Stimulated activated CD4-positive, alpha-beta T cell treated with anti-CD3 and anti-CD28 coated beads, Interleukin-2, amount 100 ng/mL, for 48 hours (primary cell): ENCODE measurements around the gene SPTBN5.
A peak's percentile ranks its signal among the peaks of the same experiment; 100 is the strongest.

Source experiments
- DNase-seq, 2 donors: peaks; one replicate each; pipeline ENCODE4 v3.0.0-alpha.2; 2020

The SPTBN5 gene

GRCh38 chr15:41841131-41841530, 52.7 kb downstream of the SPTBN5 start:
- DNase-seq = no peak

GRCh38 chr15:41840673-41841072, 53.2 kb downstream of the SPTBN5 start:
- DNase-seq = no peak

DNA sequence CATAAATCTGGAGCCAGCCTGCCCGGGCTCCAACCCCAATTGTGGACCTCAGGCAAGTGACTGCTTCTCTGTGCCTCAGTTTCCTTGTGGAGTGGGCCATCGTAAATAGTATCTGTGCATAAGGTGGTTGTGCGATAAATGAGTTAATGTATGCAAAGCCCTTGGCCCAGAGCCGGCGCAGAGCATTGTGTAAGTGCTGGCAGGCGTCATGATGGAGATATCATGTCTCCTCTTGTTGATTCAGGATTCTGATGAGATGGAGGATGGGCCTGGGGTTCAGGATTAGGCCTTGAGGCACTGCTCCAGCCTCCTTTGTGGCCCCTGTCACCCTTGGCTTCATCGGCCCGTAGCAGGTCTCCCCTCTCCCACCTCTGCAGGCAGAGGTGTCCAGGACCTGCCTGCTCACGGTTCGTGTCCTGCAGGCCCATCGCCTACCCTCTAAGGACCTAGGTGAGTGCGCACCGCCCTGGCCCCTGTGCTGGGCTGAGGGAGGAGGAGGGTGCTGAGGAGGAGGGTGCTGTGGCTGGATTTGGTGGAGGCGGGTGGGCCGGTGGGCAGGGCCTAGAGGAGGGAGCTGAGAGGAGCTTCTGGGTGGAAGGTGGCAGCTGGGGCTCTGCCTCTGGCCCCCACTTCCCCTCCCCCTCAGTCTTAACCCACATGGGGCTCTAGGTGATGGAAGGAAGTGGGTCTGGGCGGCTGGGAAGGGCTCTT, 53.9 kb downstream of the SPTBN5 start:
- no peak for DNase-seq

- DNase-seq = no peak
Observed at GRCh38 chr15:41838400-41838897, 55.4 kb downstream of the SPTBN5 start, which contains the start of gene PLA2G4B. Gene PLA2G4B, plus strand, starts transcription at chr15:41838847. Its CDS starts 67 bp downstream, at chr15:41838914.

DNA sequence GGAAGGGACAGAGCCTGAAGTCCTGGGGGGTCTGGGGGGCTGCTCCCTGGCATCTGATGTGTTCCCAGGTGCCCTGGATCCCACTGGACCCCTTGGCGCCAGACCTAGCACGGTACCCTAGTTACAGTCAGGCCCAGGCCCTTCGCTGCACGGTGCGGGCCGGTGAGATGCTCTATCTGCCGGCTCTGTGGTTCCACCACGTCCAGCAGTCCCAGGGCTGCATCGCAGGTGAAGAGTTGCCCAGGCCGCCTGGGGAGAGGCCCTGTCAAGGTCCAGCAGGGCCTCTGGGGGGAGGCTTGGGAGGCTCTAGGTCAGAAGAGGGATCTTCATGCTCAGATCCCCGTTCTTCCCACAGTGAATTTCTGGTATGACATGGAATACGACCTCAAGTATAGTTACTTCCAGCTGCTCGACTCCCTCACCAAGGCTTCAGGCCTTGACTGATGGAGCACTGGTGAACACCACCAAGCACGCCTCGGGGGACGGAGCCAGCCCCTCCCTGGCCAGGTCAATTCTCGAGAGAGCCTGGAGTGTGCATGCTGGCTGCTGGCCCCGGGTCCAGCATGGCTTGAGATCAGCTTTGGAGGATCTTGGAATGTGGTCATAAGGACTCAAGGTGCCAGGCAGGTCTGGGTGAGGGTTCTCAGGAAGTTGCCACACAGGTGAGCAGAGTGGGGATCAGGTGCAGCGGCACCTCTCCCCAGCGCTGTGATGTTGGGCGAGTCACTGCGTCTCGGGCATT, 57.0 kb downstream of the SPTBN5 start:
- DNase-seq = no peak

DNA sequence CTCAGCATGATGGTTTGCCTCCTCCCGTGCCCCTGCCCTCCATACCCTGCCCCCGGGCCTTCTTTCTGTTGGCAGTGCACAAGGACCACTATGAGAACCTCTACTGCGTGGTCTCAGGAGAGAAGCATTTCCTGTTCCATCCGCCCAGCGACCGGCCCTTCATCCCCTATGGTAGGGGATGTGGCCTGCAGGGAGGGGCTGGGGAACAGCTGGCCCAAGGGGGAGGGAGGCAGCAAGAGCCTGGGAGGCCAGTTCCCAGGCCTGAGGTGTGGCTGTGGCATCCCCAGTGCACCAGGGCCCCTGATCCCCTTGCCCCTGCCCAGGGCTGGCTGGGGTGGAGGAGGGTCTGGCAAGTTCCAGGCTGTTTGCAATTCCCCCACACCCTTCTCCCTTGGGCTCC, 57.8 kb downstream of the SPTBN5 start:
- no peak for DNase-seq

DNA sequence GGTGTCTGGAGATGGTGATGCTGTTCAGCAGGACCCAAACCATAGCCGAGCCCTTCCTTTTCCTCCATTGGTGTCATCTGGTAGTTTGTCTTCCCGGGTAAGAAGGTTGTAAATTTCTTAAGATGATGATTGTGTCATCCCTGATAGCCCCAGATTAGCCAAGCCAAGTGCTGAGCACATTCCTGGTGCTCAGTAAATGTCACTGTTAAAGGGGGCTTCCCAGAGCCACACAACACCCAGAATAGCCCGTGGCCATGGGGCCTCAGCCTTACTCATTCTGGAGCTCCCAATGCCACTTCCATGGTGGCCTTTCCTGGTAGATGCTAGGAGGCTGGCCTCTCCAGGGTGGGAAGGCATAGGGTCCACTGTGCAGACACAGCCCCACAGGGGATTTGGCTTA, 59.8 kb downstream of the SPTBN5 start:
- DNase-seq = no peak

DNA sequence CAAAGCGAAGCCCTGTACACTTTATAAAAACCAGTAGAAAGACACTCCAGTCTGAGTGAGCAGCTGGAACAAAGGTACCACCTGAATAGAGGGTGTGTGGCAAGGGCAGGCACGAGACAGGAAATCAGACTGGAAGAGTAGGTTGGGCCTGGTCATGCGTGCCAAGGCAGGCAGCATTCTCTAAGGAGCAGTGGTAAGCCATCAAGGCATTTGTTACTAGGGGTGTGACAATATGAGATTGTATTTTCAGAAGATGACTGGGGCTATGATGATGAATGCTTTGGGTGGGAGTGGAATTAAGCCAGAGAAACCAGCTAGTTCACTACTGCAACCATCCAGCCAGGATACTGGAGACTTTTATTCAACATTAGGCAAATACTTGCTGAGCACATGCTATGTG, 61.0 kb downstream of the SPTBN5 start:
- DNase-seq = no peak

- no peak for DNase-seq
Observed at GRCh38 chr15:41832208-41832607, 61.6 kb downstream of the SPTBN5 start.

GRCh38 chr15:41831291-41831690, 62.6 kb downstream of the SPTBN5 start:
- DNase-seq = peak; percentile 8 to 22

DNA sequence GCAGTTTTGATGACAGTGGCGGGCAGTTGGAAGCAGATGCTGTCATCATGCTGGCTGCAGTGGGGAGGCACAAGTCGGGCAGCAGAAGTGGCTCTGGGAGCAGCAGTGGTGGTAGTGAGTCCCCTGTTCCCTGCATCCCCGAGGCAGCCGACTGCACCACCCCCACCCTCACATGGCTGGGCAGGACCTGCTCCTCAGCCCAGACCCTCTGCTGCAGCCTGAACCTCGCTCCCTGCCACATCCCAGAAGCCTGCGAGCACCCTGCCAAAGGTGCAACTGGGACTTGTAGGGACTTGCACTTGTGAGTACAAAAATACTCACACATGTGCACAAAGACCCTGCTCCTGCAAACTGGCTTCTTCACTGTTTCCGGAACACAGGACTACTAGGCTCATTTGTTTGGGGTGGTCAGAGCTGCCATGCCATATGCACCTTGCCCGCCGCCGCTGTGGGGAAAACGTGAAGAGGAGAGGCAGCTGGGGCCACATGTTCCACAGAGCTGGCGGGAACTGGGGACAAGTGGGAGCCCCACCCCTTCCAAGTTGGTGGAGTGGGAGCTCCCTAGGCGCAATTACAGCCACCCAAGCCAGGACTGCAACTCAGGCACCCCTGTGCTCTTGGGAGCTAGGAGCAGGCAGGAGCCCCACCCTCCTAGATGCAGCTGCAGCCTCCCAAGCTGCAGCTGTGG, 63.8 kb downstream of the SPTBN5 start:
- no peak for DNase-seq

DNA sequence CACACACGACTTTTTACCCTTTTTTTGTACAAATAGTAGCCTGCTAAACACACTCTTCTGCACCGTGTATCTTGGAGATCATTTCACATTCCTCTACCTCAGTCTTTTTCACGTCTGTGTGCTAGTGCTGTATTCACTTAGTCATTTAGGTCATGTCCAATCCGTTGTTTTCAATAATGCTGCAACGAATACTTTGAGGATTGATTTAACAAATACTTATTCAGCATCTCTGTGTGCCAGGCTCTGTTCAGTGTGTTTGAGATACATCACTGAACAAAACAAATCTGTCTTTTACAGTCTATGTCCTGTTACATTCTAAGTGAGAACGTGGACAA, 65.1 kb downstream of the SPTBN5 start:
- DNase-seq = no peak

GRCh38 chr15:41827880-41828806, 65.7 kb downstream of the SPTBN5 start, which contains the start of gene JMJD7:
Gene JMJD7, plus strand, starts transcription at chr15:41828092. Its CDS starts 33 bp downstream, at chr15:41828125.
- peak; percentile 98 to 99 for DNase-seq

- peak in 1 of 2 donors; percentile 16 for DNase-seq
Observed at GRCh38 chr15:41827290-41827879, 66.5 kb downstream of the SPTBN5 start.

DNA sequence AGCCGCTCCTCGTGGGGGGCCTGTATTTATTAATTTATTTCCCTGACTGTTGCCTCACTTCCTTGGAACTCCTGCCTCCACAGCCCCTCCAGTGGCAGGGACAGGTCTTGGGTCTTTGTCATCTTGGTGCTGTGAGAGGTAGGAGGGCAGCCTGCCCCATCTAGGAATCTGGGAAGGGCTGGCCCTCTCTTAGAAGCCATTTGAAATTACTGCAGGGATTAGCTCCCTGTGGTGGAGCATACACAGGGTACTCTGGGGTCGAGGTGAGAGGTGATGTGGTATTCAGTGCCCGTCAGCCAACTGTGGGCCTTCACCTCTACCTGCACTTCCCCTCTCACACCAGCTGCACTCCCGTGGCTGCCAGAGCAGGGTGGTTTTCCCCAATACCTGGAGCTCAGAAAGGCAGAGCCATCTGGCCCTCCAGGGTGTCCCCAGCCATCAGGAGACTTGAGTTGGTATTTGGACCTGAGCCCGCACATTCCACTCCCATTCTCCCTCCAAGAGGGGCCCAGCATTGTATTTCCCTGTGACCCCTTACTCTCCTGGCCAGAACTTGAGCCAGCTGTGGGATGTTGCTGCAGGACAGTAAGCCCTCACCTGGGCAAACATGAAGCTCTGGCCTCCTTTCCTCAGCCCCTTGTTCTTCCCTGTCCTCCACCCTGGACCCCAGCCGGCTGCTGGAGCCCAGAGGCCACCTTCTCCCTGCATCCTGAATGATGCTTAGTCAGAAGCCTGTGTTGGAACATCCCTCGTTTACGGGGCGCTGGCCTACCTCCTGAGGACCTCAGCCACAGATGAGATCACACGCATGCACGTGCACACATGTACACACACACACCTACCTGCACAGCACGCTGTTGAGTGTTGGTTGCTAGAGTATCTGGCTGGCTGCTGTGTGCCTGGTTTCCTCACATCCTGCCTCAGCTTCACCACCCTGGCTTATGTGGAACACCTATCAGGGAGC, 68.0 kb downstream of the SPTBN5 start:
- DNase-seq = no peak

GRCh38 chr15:41825145-41825544, 68.7 kb downstream of the SPTBN5 start:
- DNase-seq = no peak

GRCh38 chr15:41824062-41824745, 69.6 kb downstream of the SPTBN5 start:
- no peak for DNase-seq

DNA sequence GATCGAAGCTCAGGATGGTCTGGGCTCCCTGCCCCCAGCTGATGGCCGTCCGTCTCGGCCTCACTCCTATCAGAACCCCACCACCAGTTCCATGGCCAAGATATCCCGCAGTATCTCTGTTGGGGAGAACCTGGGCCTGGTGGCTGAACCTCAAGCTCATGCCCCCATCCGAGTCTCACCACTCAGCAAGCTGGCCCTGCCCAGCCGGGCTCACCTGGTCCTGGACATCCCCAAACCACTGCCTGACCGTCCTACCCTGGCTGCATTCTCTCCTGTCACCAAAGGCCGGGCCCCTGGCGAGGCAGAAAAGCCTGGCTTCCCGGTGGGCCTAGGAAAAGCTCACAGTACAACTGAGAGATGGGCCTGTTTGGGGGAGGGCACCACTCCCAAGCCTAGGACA, 70.4 kb downstream of the SPTBN5 start:
- no peak for DNase-seq

DNA sequence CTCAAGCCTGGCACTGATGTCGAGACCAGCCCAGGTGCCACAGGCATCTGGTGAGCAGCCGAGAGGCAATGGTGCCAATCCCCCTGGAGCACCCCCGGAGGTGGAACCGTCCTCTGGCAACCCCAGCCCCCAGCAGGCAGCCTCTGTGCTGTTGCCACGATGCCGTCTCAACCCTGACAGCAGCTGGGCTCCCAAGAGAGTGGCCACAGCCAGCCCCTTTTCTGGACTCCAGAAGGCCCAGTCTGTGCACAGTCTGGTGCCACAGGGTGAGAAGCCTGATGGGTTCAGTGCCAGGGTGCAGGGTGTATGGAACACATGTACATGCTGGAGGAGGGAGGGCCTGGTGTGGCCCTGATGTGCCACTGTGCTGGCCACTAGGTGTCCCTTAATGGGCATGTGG, 70.9 kb downstream of the SPTBN5 start:
- DNase-seq = no peak

- no peak for DNase-seq
Observed at GRCh38 chr15:41822471-41822870, 71.4 kb downstream of the SPTBN5 start.
